PC-3 (cell line): ENCODE measurements around the gene RTN4RL2. TPM values are rescaled to one million over a fixed set of nuclear protein-coding genes. Genes with fewer than 3 reads are reported as not detected.

Experiments
- total RNA-seq: library from RNA; depleted of rRNA; stranded (reverse); fragments of >200 nt; gene quantifications from 2 replicates; pipeline ENCODE4 v1.2.3, GENCODE V29; 2014; rRNA removed

Gene RTN4RL2
- total RNA-seq, 1 experiment from 2014 or later = 3.5 TPM

Other genes starting within 250 kb of the RTN4RL2 start
- not detected in 2 replicates for gene APLNR, start 223.3 kb upstream of the RTN4RL2 start, total RNA-seq
- gene TNKS1BP1, start 135.6 kb upstream of the RTN4RL2 start, total RNA-seq = 89.6 and 143 TPM in 2 replicates
- gene SSRP1, start 124.6 kb upstream of the RTN4RL2 start, total RNA-seq = 228 and 341 TPM in 2 replicates
- not detected in 2 replicates for gene P2RX3, start 122.2 kb upstream of the RTN4RL2 start, total RNA-seq
- gene PRG3, start 79.4 kb upstream of the RTN4RL2 start, total RNA-seq = not detected in 2 replicates
- not detected in 2 replicates for gene PRG2, start 69.9 kb upstream of the RTN4RL2 start, total RNA-seq
- 31.3 and 35.0 TPM in 2 replicates for gene SLC43A3, start 33.4 kb upstream of the RTN4RL2 start, total RNA-seq
- gene SLC43A1, start 55.2 kb downstream of the RTN4RL2 start, total RNA-seq = 7.4 and 12.4 TPM in 2 replicates
- gene TIMM10, start 70.2 kb downstream of the RTN4RL2 start, total RNA-seq = 233 and 313 TPM in 2 replicates
- not detected in 2 replicates for gene SMTNL1, start 77.1 kb downstream of the RTN4RL2 start, total RNA-seq
- gene UBE2L6, start 107.1 kb downstream of the RTN4RL2 start, total RNA-seq = 16.5 and 17.3 TPM in 2 replicates
- not detected in 2 replicates for gene SERPING1, start 137.2 kb downstream of the RTN4RL2 start, total RNA-seq
- gene YPEL4, start 189.4 kb downstream of the RTN4RL2 start, total RNA-seq = not detected in 2 replicates
- gene CLP1, start 197.2 kb downstream of the RTN4RL2 start, total RNA-seq = 23.0 and 28.4 TPM in 2 replicates
- 86.7 and 102 TPM in 2 replicates for gene ZDHHC5, start 207.6 kb downstream of the RTN4RL2 start, total RNA-seq